ENCODE measurements around the gene KRCC1.
"Not testable (repeated sequence)": the region's sequence is repeated elsewhere in the genome, so short reads cannot be mapped to it uniquely, and the experiment has no call there.

The KRCC1 gene

DNA sequence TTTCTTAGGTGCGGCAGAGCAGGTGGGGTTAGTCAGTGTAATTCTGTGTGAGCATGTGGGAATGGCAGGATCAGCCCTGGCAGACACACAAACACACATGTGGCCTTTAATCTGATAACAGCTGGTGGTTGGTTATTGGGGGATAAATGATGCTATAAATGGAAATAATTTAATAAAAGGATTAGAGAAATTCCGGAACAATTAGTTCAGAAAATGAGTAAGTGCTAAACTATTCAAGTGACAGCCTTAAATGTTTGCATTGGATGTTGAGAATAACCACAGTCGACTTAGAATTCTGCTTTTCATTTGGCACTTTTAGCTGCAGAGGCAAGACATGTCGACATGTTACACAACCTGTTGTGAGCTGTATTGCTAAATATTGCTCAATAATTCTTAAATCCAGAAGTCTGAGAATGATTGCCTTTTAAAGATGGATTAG lies 19.3 kb upstream of the KRCC1 start:
- DNase-seq: no peak

DNA sequence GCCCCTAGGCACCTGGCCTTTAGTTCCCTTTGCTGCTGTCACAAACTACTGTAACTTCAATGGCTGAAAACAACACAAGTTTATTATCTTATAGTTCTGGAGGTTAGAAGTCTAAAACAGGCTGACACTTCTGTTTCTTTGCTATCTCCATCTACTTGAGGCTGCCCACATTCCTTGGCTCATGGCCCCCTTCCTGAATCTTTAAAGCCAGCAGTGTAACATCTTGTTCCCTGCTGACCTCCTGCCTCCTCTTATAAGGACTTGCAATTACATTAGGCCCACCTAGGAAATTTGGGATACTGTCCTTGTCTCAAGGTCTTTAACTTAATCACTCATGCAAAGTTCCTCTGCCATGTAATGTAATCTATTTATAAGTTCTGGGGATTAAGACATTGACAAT lies 18.6 kb upstream of the KRCC1 start:
- no peak for DNase-seq

DNA sequence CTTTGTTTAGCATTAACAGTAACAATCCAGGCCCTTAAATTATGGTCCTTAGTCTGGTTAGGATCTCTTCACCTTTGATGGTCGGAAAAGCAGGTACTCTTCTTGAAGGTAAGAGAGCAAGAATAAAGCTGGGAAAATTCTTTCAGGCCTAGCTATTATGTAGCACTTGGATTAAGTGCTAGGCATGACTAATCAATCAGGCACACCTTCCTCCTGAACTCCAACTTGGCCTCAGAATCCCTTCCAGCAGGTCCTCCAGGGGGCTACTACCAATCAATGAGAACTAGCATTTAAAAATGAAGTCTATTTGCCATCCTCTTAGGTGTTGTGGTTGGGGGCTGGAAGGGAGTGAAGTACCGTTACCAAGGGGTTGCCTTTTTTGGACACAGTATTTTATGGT lies 15.8 kb upstream of the KRCC1 start:
- no peak for DNase-seq

DNA sequence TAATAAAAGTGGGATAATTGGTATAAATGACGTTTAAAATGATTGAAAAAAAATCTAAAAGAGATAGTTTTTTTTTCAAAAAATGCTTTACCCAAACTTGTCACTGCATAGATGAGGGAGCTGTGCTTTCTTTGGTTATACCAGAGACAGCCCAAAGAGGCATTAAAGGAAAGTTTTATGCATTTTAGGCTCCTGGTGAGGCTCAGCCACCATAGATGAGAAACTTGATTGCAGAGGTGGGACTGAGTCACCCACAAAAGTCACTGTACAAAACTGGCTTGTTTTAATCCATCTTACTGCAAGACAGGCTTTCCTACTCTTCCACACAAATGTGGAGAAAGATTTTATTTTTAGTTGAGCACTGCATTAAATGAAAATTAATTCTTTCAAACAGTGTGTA lies 14.5 kb upstream of the KRCC1 start:
- DNase-seq: no peak

DNA sequence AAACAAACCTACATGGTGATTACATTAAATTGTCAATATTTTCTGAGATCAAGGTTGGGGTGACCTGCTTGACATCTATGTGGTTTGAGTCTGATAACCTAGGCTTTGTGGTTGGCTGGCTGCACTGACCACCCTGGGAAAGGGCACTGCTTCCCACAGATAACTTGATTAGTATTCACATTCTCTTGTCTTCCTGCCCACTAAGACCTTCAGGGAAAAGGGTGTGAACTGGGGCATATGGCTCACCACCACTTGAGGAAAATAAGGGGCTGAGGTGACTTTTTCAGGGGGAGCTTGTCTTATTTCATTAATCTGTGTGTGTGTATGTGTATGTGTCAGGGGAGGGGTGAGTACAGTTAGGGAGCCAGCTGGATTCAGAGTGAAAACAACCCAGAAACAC lies 13.5 kb upstream of the KRCC1 start:
- DNase-seq: no peak

DNA sequence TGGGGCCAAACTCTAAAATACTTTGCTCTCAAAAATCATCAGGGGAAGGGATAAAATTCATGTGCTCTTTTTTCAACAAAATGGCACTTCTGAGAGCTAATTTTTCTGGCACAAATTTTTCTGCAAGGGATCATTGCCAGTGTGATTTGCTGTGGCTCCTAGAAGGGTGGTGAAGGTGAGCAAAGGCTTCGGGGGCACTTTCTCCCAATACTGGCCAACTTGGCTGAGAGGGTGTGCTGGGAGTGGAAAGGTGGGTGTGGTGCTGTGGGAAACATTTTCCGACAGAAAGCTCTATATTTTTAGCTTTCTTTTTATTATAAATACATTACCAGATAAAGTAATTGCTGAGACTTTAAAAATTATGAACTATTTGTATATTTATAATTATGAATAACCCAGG lies 12.5 kb upstream of the KRCC1 start:
- no peak for DNase-seq

DNA sequence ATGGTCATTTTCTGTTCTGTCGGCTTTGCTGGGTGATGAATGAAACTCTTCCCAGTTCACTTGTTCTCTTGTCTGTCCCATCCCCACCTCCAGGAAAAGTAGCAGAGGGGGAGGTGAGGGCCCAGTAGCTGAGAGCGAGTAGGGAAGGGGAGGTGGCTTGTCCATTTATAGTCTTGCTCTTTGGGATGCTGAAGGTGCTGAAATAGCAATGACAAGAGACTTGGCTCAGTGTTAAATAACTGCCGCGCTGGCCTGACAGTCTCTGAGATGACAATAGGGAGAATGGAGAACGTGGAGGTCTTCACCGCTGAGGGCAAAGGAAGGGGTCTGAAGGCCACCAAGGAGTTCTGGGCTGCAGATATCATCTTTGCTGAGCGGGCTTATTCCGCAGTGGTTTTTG lies 12.0 kb upstream of the KRCC1 start, which contains the start of gene SMYD1:
SMYD1 (plus strand) TSS at position 228 of the 400 bp plus-strand sequence; CDS start at position 268, 40 bp downstream.
- DNase-seq: peak; percentile 38

DNA sequence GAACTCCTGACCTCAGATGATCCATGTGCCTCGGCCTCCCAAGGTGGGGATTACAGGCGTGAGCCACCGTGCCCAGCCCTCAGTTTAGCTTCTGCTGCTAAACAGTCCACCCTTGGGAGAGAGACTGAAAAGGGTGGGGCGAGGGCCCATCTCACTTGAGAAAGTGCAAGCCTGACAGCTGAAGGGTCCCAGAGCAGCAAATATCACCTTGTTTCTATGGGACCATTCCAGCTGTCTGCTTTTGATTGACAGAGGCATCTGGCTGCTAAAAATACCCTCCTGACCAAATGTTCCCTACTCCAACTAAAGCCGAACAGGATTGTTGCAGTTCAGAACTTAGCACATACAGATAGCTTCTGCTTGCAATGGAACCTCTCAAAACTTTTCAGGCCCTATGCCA lies 11.6 kb upstream of the KRCC1 start:
- DNase-seq: peak; percentile 74

DNA sequence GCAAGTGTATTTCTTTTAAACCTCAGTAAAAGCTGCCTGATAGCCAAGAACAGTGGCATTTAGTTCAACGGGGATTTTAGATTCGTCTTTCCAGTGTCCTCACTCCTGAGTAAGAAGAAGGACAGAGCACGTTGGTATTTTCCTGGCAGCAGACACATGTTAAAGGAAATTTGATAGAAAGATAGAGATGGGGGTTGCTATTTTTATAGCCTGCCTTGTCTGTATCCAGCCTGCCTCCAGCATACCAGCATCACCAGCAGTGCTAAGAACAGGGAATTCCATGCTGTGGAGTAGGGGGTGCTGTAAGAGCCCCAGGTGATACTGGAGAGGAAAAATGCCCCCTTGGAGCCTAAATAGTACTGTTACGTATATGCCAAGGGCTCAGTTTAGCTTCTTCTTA lies 11.0 kb upstream of the KRCC1 start:
- DNase-seq: no peak

DNA sequence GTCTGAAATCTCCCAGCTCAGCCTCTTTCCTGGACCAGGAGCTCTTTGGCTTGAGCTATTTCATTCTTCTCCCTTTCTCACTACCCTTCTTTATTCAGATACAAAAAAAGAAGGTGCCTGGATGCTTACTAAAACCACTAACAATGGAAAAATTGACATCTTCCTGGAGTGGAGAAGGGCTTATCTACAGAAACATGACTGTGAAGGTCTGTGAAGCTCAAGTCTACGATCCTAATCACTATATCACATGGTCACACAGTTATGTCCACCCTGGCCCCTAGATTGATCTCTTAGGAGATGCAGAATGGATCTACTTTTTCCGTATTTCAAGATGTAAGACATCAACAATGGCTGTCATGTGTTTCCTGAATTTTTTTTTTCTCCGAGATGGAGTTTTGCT lies 5.7 kb upstream of the KRCC1 start:
- no peak for DNase-seq

DNA sequence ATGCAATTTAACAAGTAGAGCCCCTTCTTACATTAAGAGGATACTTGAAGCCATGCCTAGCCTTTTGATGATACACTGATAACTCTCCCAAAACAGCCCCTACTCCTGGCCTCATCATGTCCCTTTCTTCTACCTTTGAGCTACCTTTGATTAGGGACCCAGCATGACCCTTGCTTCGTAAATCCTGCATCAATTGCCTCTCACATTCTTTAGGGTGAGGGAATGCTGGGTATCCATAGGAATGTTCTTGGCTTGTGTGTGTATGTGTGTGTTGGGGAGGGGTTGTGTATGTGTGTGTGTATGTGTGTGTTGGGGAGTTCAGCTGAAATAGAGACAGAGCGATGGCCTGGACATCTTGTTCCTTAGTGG lies 5.3 kb upstream of the KRCC1 start:
- no peak for DNase-seq

DNA sequence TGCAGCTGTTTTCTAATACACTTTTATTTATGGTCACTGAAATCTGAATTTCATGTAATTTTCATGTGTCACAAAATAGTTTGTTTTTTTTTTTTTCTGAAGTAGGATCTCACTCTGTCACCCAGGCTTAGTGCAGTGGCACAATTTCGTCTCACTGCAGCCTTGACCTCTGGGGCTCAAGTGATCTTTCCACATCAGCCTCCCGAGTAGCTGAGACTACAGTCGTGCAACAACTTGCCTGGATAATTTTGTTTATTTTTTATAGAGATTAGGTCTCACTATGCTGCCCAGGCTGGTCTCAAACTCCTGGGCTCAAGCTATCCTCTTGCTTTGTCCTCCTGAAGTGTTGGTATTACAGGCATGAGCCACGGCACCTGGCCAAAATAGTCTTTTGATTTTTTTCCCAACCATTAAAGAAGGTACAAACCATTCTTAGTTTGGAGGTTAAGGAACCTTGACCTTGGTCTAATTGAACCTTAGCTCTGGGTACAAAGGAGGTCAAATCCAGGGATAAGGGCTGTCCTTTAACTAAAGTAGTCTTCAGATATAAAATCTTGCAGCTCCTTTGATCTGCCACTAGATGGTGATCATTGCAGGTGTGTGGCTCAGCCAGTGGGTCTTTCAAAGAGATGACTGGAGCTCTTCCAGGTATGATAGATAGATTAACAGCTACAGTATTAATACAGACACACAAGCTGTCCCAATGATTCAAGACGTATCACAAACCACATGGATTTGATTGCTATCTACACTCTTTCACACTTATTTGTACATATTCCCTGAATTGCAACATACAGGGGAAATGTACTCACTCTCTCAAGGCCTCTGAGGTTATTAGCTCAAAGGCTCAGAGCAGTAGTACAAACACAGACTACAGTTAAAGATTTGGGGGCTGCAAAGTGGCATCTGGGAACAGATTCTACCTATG lies 4.7 kb upstream of the KRCC1 start:
- no peak for DNase-seq

DNA sequence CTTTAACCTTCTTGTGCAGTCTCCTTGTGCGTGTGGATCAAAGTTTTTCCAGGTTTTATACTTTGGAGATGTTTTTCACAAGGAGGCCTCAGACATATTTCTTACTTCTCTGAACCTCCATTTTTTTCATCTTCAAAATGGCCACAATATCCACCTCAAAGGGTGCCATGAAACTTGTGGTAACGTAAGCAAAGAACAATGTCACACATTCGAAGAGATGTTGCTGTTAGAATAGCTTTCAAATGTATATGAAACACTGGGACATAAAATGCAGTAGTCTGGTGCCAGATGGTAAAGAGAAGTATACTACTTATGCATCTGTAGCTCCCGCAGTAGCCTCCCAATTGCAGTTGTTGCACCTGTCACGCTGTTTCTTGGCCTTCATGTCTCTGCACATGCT lies 2.6 kb upstream of the KRCC1 start:
- no peak for DNase-seq

DNA sequence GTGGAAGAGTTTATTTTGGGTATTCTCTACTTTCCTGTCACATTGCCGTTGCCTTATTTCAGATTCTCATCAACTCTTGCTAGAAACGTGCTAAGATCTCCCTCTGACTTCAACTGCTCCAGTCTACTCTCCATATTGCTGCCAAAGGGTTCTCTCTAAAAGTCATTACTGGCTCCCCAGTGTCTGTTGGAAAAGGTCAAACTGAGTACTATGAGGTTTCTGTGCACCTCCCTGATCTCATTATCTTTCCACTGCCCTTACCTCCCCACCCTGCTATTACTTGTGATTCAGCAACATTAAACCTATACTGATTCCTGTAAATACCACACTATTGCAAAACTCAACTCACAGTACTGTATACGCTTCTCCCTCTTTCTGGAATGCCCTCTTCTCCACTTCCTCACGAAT lies 1.9 kb upstream of the KRCC1 start:
- DNase-seq: no peak

DNA sequence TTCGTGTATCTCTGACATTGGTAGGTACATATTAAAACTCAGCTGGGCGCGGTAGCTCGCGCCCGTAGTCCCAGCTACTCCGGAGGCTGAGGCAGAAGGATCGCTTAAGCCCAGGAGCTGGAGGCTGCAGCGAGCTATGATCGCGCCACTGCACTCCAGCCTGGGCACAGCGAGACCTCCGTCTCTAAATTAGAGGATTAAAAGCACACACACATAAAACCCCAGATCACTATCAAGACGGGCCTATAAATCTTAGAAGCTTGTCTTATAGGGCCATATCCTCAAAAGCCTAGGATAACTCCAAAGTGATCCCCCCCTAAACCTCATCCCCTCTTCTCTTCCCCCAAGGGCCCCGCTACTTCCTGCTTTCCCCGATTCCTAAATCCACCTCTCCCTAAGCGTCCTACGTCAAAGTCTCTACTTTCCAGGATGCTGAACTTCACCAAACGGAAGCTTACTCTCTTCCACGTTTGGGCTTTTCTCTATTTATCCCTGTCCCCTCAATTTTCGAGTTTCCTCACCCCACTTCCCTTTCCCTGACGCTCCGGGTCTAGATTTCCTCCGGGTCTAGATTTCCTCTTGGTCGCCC lies 707 bp downstream of the KRCC1 start:
- DNase-seq: peak; percentile 33

DNA sequence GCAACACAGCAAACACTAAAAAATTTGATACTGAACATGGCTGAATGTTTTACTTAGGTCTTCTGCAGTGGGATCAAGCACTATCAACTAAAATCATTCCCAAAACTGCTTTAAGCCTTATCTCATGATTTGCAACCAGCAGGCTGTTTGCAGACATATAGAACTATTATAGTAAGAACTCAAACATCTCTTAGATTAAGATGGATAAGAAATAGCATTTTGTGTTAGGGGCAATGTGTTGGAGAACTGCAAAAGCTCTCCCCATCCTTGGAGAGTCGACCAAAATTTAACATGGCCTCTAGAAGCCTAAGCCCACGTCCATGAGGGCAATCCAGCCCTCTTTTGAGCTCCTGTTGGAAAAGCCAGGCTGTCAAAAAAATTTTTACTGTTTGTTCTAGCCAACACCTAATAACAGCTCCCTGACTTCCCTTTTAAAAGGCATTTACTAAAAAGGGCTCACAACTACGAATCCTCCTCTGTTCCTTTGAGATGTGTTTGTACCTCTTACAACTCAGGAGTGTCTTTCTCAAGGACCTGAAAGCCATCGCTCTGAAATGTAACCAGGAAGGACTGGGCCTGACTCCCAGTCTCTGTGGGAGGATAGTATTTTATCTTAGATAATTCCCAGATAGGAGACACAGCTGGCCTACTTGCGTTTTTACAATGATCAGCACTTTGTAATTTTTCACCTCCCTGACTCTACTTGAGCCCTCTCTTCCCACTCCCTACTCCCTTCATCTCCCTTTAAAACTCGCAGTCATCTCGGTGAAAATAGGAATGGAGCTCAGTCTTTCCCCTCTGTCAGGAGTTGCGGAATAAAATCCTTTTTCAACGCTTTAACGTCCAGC lies 1.4 kb downstream of the KRCC1 start:
- DNase-seq: no peak

DNA sequence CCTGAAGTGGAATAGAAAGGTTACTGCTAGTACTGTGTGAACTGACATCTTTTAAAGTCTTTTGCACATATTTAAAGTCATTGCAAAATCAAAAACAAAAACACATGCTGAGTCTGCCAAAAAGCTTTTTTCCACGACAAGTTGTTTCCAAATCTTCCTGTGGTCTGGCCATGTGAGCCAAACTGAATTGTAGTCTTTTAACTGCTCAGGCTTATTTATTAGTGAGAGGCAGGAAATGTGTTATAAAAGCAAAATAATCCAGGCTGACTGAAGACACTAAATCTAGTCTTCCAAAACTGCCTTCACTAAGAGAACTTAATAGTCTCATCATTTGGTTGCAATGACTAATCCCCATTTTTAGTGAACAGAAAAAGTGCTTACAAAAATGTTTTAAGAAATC lies 2.3 kb downstream of the KRCC1 start:
- no peak for DNase-seq

DNA sequence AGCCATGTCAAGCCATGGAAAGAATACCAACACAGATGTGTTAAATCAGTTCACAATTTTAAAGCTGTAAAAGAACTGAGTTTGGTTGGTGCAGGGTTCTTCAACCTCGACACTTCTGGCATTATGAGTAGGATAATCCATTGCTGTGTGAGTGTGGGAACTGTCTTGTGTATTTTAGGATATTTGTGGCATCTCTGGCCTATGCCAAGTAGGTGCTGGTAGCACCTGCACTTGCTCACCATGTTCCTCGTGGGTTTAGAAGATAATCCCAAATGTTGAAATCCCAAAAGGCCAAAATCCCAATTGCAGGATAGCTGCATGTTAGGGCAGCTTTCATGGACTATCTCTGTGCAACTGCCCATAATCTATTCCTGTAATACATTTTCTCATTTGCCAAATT lies 3.8 kb downstream of the KRCC1 start:
- DNase-seq: no peak

DNA sequence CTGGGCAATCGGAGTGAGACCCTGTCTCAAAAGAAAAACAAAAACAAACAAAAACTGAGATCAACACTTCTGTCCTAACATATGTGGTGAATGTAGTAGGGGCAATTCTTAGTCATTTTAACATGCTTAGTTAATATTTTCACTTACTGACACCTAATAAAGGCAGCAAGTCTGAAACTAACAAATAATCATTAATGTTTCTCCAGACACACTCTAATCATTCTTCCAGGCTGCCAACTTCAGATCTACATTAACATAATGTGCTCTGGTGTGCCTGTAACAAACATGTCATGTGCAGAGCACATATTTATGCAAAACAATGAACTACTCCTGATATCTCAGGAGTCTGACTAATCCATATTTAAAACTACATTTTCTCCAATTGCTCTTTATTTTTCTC lies 6.0 kb downstream of the KRCC1 start:
- DNase-seq: no peak

DNA sequence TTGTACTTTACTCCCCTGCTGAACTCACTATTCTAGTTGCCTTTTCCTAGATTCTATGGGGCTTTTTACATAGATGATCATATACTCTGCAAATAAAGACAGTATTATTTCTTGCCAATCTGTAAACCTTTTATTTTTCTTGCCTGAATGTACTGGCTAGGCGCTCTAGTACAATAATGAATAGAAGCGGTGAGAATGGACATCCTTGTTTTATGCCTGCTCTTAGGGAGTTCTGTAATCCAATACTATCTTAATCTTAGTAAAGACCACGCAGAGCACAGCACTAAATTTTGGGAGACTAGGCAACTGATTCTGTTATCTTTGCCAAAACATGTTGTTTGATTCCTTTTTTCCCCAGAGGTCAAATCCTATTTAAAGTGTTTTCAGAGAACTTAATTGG lies 7.0 kb downstream of the KRCC1 start:
- DNase-seq: no peak

DNA sequence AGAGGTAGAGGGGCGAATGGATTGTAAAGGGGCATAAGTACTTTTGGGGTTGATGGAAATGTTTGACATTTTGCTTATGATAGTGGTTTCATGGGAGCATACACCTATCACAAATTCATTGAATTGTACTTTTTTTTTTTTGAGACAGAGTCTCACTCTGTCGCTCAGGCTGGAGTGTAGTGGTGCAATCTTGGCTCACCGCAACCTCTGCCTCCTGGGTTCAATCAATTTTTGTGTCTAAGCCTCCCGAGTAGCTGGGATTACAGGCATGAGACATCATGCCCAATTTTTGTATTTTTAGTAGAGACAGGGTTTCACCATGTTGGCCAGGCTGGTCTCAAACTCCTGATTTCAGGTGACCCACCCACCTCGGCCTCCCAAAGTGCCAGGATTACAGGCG lies 10.0 kb downstream of the KRCC1 start:
- DNase-seq: not testable (repeated sequence)

DNA sequence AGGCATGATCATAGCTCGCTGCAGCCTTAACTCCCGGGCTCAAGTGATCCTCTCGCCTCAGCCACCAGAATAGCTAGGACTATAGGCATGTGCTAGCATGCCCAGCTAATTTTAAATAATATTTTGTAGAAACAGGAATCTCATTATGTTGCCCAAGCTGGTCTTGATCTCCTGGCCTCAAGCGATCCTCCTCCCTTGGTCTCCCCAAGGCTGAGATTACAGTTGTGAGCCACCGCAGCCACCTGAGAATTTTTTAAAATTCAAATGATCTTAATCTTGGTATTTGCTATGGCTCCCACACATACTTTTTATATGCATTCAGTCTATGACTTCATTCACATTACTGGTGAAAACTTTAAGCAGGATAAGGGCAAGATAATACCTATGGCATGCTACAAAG lies 13.1 kb downstream of the KRCC1 start:
- DNase-seq: no peak

DNA sequence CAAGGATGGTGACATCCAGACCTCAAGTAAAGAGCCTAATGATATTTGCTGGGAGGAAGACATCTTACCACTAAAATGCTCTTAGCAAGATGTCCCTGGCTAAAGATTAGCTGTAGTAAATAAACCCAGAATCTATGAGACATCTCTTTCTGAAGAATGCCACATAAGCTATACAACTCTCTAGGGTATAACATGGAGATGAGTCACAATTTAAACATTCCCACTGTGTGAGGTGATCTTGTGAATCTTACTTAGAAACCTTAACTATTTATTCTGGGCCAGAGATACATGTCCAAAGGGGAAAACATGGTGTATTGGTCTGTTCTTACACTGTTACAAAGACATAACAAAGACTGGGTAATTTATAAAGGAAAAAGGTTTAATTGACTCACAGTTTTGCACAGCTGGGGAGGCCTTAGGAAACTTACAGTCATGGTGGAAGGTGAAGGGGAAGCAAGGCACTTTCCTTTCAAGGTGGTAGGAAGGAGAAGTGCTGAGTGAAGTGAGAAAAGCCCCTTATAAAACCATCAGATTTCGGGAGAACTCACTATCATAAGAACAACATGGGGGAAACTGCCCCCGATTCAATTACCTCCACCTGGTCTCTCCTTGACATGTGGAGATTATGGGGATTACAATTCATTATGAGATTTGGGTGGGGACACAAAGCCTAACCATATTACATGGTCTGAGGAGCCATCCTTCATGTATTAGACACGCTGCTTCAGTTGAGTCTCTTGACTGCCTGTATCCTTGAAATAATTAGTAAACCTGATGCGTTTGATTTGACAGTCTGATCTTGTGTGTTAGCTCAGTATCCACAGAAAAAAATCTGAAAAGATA lies 17.1 kb downstream of the KRCC1 start:
- DNase-seq: no peak
